ENCODE measurements around the gene C8B.

DNA sequence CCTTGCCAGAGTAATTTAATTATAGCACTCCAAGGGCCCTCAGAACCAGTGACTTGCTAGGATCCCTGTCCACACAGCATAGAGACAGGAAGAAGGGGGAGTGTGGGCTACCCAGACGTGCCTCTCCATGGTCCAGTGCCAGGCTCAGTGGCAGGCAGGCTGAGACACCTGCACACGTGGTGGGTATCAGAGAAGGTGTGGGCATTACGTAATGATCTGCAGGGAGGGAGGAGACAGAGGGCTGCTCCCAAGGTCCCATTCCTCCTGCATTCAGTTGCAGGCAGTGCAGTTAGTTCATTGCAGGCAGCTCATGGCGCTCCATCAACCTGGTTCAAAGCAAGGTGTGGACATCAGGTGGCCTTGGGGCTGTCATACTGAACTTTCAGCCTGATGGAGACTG, 49.9 kb downstream of the C8B start:
- TF ChIP-seq, protein P1, sequence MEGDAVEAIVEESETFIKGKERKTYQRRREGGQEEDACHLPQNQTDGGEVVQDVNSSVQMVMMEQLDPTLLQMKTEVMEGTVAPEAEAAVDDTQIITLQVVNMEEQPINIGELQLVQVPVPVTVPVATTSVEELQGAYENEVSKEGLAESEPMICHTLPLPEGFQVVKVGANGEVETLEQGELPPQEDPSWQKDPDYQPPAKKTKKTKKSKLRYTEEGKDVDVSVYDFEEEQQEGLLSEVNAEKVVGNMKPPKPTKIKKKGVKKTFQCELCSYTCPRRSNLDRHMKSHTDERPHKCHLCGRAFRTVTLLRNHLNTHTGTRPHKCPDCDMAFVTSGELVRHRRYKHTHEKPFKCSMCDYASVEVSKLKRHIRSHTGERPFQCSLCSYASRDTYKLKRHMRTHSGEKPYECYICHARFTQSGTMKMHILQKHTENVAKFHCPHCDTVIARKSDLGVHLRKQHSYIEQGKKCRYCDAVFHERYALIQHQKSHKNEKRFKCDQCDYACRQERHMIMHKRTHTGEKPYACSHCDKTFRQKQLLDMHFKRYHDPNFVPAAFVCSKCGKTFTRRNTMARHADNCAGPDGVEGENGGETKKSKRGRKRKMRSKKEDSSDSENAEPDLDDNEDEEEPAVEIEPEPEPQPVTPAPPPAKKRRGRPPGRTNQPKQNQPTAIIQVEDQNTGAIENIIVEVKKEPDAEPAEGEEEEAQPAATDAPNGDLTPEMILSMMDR (IDR thresholded peaks at IDR 0.05), result no peak
- no peak for TF ChIP-seq POLR2AphosphoS5 (IDR thresholded peaks at IDR 0.05)
